Muscle of back (tissue), 11 donors: ENCODE results near the gene TJP1. TPM values are rescaled to one million over a fixed set of nuclear protein-coding genes. Genes with fewer than 3 reads are reported as not detected.
A peak's percentile ranks its signal among the peaks of the same experiment; 100 is the strongest.
"Not testable (repeated sequence)": the region's sequence is repeated elsewhere in the genome, so short reads cannot be mapped to it uniquely, and the experiment has no call there.

Source experiments
- DNase-seq, 3 donors: peaks; one replicate each; pipeline versions ENCODE4 v3.0.0 to v3.0.0-alpha.2; 2013
- polyA plus RNA-seq, 10 donors: library from polyadenylated mRNA; unstranded; fragments of 120-200 nt; gene quantifications; one replicate each; pipeline ENCODE4 v1.2.1, GENCODE V29; 2013; ENCODE audit not compliant: insufficient read length in 10 of 10

TJP1 gene
- polyA plus RNA-seq, 10 donors, result 40.2 to 58.3 (median 48.4) TPM

- no peak for DNase-seq
Observed at GRCh38 chr15:29840926-29841325, 18.7 kb upstream of the TJP1 start.

- no peak for DNase-seq
Observed at GRCh38 chr15:29840054-29840453, 17.8 kb upstream of the TJP1 start.

GRCh38 chr15:29838352-29839010 lies 16.2 kb upstream of the TJP1 start:
- DNase-seq, result no peak

GRCh38 chr15:29835301-29835700 lies 13.0 kb upstream of the TJP1 start:
- peak in 1 of 3 donors; percentile 62 for DNase-seq

- DNase-seq, result no peak
Observed at GRCh38 chr15:29832709-29833108, 10.4 kb upstream of the TJP1 start.

GRCh38 chr15:29826908-29827820 lies 4.9 kb upstream of the TJP1 start:
- no peak for DNase-seq

GRCh38 chr15:29825227-29825626 lies 3.0 kb upstream of the TJP1 start:
- DNase-seq, result no peak

- peak; percentile 40 to 87 (median 62) for DNase-seq
Observed at GRCh38 chr15:29822684-29823459, 604 bp upstream of the TJP1 start.

GRCh38 chr15:29821416-29822099 lies 710 bp downstream of the TJP1 start:
- peak; percentile 49 to 82 (median 63) for DNase-seq

- DNase-seq, result peak in 1 of 3 donors; percentile 13
Observed at GRCh38 chr15:29820394-29821154, 1.7 kb downstream of the TJP1 start.

GRCh38 chr15:29819979-29820378 lies 2.3 kb downstream of the TJP1 start:
- no peak for DNase-seq

GRCh38 chr15:29818141-29818540 lies 4.1 kb downstream of the TJP1 start:
- DNase-seq, result no peak

GRCh38 chr15:29817455-29817854 lies 4.8 kb downstream of the TJP1 start:
- not testable (repeated sequence) for DNase-seq

- no peak for DNase-seq
Observed at GRCh38 chr15:29815000-29815710, 7.1 kb downstream of the TJP1 start.

- DNase-seq, result no peak
Observed at GRCh38 chr15:29813009-29813408, 9.3 kb downstream of the TJP1 start.

- DNase-seq, result no peak
Observed at GRCh38 chr15:29812384-29812694, 9.9 kb downstream of the TJP1 start.

- DNase-seq, result no peak
Observed at GRCh38 chr15:29811691-29812383, 10.4 kb downstream of the TJP1 start.

GRCh38 chr15:29805708-29806104 lies 16.6 kb downstream of the TJP1 start:
- DNase-seq, result no peak

- peak in 2 of 3 donors; percentile 40 to 62 for DNase-seq
Observed at GRCh38 chr15:29805043-29805707, 17.1 kb downstream of the TJP1 start.
